NCI-H226 (cell line): Measurements from ENCODE around the gene SPEM1.

Experiments
- DNase-seq: peaks from one replicate; pipeline ENCODE4 v3.0.0-alpha.2; 2015

SPEM1 gene

GRCh38 chr17:7419819-7420610 lies at the start of gene SPEM1:
Gene SPEM1 (plus strand): TSS chr17:7420324. CDS start chr17:7420385, 61 bp downstream.
- DNase-seq: no peak

GRCh38 chr17:7370853-7371252 lies 49.3 kb upstream of the SPEM1 start:
- no peak for DNase-seq

- no peak for DNase-seq
These were observed 45.8 kb upstream of the SPEM1 start for GRCh38 chr17:7374353-7374752.

GRCh38 chr17:7379134-7379533 lies 41.0 kb upstream of the SPEM1 start:
- no peak for DNase-seq

- DNase-seq: peak; percentile 59
These were observed 39.8 kb upstream of the SPEM1 start for GRCh38 chr17:7380321-7380720.

- DNase-seq: no peak
These were observed 39.1 kb upstream of the SPEM1 start, which contains the start of gene TNK1 for GRCh38 chr17:7380855-7381683. Gene TNK1 (plus strand): TSS chr17:7381089. CDS start chr17:7382927, 1,838 bp downstream.

GRCh38 chr17:7382901-7383300 lies 37.2 kb upstream of the SPEM1 start:
- no peak for DNase-seq

- no peak for DNase-seq
These were observed 36.8 kb upstream of the SPEM1 start for GRCh38 chr17:7383371-7383741.

- DNase-seq: no peak
These were observed 36.2 kb upstream of the SPEM1 start for GRCh38 chr17:7383742-7384488.

- no peak for DNase-seq
These were observed 35.5 kb upstream of the SPEM1 start for GRCh38 chr17:7384489-7385081.

GRCh38 chr17:7388856-7389255 lies 31.3 kb upstream of the SPEM1 start:
- no peak for DNase-seq

GRCh38 chr17:7389924-7390910 lies 29.9 kb upstream of the SPEM1 start:
- no peak for DNase-seq

- no peak for DNase-seq
These were observed 28.8 kb upstream of the SPEM1 start for GRCh38 chr17:7391307-7391706.

GRCh38 chr17:7392696-7393612 lies 27.2 kb upstream of the SPEM1 start:
- no peak for DNase-seq

GRCh38 chr17:7393613-7394451 lies 26.3 kb upstream of the SPEM1 start:
- peak; percentile 10 for DNase-seq

GRCh38 chr17:7394452-7395191 lies 25.5 kb upstream of the SPEM1 start, which contains the start of gene PLSCR3:
Gene PLSCR3 (minus strand): TSS chr17:7394525. CDS start chr17:7394110, 415 bp downstream.
- DNase-seq: peak; percentile 88

GRCh38 chr17:7396147-7396546 lies 24.0 kb upstream of the SPEM1 start:
- DNase-seq: no peak

- DNase-seq: no peak
These were observed 21.5 kb upstream of the SPEM1 start for GRCh38 chr17:7398612-7399011.
